Measurements from ENCODE around the gene TOP3B. TPM values are rescaled to one million over a fixed set of nuclear protein-coding genes. Genes with fewer than 3 reads are reported as not detected.

TOP3B gene
- total RNA-seq, 1 experiment from 2014 or later = 29.3 TPM

DNA sequence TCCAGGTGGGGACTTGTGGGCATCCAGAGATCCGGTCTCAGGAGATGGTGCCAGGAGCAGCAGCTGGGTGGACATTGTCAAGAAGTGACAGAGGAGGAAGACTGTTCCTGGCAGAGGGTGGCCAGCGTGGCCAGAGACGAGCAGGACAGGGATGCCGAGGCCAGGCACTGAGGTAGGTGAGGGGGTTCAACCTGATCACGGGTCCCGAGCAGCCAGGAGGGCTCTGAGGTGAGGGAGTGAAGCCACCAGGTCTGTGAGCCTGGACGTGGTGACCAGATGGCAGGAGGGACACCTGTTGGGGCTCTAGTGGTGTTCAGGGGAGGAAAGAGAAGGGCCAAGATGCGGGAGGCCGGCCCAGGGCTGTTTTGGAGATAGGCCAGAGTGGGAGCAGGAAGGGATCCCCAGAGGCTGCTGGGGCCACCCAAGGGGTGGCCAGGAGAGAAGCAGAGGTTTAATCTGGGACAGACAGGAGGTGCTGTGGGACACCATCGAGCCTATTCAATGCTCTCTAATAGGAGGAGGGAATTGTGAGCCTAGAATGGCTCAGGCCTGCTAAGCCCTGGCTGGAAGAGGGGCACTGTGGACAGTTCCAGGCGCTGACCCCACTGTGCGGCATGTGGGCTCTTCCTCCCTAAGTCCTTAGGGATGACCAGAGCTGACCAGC is 36.2 kb downstream of the TOP3B start:
- intact Hi-C loops (cut with micrococcal nuclease) = no loop called here
- Mint-ChIP-seq H3K9me3 (ENCODE audit: unreplicated experiment) (no peaks in the 10 kb centered on the region), H3K4me1 (ENCODE audit: insufficient read depth, unreplicated experiment) (peaks cover 22% of the 10 kb centered on the region), H3K27ac (ENCODE audit: low read depth, unreplicated experiment) (peak overlapping the region; percentile 57), H3K36me3 (ENCODE audit: insufficient read depth, unreplicated experiment) (peaks cover 20% of the 10 kb centered on the region), H3K4me3 (ENCODE audit: unreplicated experiment) (no peak overlapping the region), H3K27me3 (ENCODE audit: insufficient read depth, unreplicated experiment) (no peaks in the 10 kb centered on the region)
- ChIA-PET CTCF (interaction anchor here (0.6 to 0.7 kb wide), 3 partner anchors 108 to 240 kb away, joined by 3 read pairs; no protein-coding TSS in a partner anchor), POLR2A (no interaction called here)
- no TSS peak for BruUV-seq (replicated peaks)
- TF ChIP-seq, protein P1, sequence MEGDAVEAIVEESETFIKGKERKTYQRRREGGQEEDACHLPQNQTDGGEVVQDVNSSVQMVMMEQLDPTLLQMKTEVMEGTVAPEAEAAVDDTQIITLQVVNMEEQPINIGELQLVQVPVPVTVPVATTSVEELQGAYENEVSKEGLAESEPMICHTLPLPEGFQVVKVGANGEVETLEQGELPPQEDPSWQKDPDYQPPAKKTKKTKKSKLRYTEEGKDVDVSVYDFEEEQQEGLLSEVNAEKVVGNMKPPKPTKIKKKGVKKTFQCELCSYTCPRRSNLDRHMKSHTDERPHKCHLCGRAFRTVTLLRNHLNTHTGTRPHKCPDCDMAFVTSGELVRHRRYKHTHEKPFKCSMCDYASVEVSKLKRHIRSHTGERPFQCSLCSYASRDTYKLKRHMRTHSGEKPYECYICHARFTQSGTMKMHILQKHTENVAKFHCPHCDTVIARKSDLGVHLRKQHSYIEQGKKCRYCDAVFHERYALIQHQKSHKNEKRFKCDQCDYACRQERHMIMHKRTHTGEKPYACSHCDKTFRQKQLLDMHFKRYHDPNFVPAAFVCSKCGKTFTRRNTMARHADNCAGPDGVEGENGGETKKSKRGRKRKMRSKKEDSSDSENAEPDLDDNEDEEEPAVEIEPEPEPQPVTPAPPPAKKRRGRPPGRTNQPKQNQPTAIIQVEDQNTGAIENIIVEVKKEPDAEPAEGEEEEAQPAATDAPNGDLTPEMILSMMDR (IDR thresholded peaks at IDR 0.05; ENCODE audit: unreplicated experiment) = no peak
- no peak for DNase-seq (ENCODE audit: unreplicated experiment)

DNA sequence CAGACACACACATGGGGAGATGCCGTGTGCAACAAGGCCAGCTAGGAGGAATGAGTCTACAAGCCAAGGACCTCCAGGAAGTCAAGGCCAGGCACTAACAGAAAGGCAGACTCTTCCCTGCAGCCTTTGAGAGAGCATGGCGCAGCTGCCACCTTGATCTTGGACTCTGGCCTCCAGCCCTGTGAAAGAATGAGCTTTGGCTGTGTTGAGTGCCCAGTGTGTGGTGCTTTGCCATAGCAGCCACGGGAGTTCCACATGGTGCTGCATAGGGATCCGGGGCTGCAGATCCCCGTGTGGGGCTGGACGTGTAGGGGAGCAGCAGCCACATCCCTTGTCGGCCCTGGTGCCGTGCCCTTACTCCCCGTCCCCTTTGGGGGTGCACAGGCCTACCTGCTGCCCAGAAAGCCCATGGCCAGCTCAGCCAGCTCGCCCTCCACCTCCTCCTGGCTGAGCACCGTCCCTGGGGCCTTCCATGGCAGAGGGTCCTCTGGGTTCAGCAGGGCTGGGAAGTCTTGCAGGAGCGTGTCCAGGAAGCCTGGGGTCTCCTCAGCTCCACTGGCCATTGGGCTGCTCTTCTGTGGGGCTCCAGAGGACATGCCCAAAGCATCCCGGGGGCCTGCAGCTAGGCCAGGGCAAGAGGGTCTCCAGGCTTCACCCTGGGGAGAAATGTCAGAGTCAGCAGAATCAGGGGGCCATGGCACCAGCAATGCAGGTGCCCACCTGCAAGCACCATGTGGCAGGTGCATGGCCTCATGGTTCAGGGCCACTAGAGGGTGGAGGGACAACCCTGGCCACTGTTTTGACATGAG is 36.9 kb downstream of the TOP3B start:
- intact Hi-C loops (cut with micrococcal nuclease) = no loop called here
- Mint-ChIP-seq H3K36me3 (ENCODE audit: insufficient read depth, unreplicated experiment) (peaks cover 20% of the 10 kb centered on the region), H3K27ac (ENCODE audit: low read depth, unreplicated experiment) (peak overlapping the region; percentile 57), H3K4me3 (ENCODE audit: unreplicated experiment) (no peak overlapping the region), H3K27me3 (ENCODE audit: insufficient read depth, unreplicated experiment) (no peaks in the 10 kb centered on the region), H3K4me1 (ENCODE audit: insufficient read depth, unreplicated experiment) (peaks cover 26% of the 10 kb centered on the region), H3K9me3 (ENCODE audit: unreplicated experiment) (no peaks in the 10 kb centered on the region)
- BruUV-seq (replicated peaks) = no TSS peak
- no peak for DNase-seq (ENCODE audit: unreplicated experiment)
- ChIA-PET CTCF (interaction anchor here (0.7 kb wide), 1 partner anchor 176 kb away, joined by 3 read pairs; no protein-coding TSS in a partner anchor), POLR2A (no interaction called here)
- TF ChIP-seq, protein P1 (IDR thresholded peaks at IDR 0.05; ENCODE audit: unreplicated experiment) = no peak

DNA sequence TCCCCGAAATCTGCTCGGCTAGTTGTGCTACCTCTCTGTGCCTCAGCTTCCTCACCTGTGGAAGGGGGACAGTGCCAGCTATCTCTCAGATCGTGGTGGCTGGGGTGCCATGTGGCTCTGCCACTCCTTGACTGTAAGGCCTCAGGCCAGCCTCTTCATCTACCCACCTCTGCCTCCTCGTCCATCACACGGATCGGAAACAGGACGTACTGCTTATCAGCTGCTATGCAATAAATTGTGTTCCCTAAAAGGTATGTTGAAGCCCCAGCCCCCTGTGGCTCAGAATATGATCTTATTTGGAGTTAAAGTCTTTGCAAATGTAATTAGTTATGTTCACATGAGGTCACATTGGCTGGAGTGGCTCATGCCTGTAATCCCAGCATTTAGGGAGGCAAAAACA is 37.7 kb downstream of the TOP3B start:
- ChIA-PET POLR2A (no interaction called here), CTCF (interaction anchor here (8.5 kb wide), 1 partner anchor 8 kb away, joined by 65 read pairs; the partner anchor contains the start of gene PPM1F)
- no peak overlapping the region for H3K27ac Mint-ChIP-seq (ENCODE audit: low read depth, unreplicated experiment)

More for the DNA sequence above, 37.7 kb downstream of the TOP3B start:
- TF ChIP-seq, protein P1 (IDR thresholded peaks at IDR 0.05; ENCODE audit: unreplicated experiment) = no peak
- BruUV-seq (replicated peaks) = no TSS peak
- intact Hi-C loops (cut with micrococcal nuclease) = no loop called here
- H3K27me3 Mint-ChIP-seq (ENCODE audit: insufficient read depth, unreplicated experiment) = no peaks in the 10 kb centered on the region
- H3K4me1 Mint-ChIP-seq (ENCODE audit: insufficient read depth, unreplicated experiment) = peaks cover 26% of the 10 kb centered on the region
- peaks cover 20% of the 10 kb centered on the region for H3K36me3 Mint-ChIP-seq (ENCODE audit: insufficient read depth, unreplicated experiment)
- DNase-seq (ENCODE audit: unreplicated experiment) = no peak
- H3K9me3 Mint-ChIP-seq (ENCODE audit: unreplicated experiment) = no peaks in the 10 kb centered on the region
- no peak overlapping the region for H3K4me3 Mint-ChIP-seq (ENCODE audit: unreplicated experiment)

All from MCF 10A (cell line).